GM19463 (cell line): ENCODE data around the gene TOP2B.

Source experiments
- ATAC-seq: cut with Tn5 transposase; IDR thresholded peaks from one replicate; pipeline ENCODE4 v1.9.1; 2021; ENCODE audit warnings: mild to moderate bottlenecking, moderate library complexity; ENCODE audit not compliant: unreplicated experiment

TOP2B gene

DNA sequence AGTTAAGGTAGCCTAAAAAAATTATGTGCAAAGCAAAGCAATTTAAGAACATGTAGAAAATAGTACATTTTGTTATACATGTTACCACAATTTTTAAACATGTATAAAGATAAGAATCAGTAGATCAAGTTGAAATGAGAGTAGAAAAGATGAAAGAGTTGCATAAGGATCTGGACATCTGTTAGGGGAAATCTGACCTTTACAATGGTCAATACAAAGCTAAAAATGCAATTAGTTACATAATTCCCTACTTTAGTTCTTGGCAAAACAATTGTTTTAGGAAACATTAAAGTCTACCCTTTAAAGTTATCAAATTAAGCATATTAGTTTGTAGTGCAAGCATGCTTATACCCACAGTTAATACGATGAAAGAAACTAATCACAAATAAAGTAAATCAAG lies 32.7 kb downstream of the TOP2B start:
- no peak for ATAC-seq

DNA sequence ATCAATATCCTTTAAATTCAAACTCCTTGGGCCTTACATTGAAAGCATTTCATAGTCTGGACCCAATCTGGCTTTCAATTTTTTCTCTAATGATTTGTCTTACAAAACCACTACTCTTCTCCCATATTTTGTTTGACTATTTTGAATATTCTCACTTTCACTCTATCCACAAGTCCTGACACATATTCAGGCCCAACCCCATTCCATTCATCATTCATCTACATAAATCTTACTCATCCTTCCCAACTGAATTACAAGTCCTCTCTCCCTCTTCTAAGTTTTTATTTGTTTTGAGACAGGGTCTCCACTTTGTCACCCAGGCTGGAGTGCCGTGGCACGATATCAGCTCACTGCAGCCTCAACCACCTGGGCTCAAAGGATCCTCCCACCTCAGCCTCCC lies 43.6 kb downstream of the TOP2B start:
- no peak for ATAC-seq

DNA sequence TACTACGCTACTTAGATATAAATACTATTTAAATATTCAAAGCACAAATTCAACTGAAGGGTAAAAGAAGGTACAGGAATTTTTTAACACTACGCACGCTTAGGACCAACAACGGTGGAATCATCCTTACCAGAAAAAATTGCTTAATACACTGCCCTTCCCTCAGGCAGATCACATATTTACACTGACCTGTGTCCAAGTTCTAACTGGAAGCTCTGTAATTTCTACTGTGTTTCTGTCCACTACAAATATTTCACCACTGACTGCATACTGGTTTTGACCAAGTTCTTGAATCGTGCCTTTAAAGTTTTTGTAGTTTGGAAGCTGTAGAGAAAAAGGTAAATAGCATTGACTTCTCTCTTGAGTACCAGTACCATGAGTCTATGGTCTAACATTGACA lies 44.2 kb downstream of the TOP2B start:
- ATAC-seq = no peak

DNA sequence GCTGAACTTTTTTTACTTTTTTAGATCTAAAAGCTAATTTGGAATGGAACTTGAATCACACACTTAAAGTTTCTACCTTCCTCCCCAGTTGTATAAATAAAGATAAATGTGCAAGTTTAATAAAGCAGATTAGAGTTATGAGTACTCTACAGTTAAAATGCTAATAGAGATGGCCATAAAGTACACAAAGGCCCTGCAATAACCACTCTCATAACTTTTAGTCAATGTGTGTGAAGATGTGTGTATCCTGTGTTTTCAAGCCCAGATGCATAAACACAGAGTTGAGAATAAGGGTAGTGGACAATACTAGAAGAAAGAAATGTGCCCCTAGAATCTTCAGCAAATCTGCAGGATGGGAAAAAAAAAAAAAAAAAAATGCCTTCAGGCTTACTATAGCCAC lies 45.3 kb downstream of the TOP2B start:
- no peak for ATAC-seq

DNA sequence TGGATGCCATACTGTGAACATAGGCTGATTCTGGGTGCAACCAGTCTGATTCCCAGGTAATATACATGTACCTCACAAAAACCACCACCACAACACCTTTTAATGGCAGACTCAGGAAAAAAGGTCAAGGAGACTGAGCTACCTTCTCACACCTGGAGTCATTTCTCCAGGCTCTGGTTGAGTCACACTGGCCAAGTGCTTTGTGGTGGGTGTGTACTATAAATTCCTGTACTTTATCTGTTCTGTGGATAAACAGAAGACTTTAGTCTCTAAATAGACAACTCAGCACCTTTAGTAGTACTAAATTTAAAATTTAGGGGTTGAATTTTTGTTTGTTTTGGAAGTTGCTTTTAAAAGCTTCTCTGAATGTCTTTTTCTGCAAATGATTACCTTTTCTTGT lies 46.7 kb downstream of the TOP2B start:
- no peak for ATAC-seq

DNA sequence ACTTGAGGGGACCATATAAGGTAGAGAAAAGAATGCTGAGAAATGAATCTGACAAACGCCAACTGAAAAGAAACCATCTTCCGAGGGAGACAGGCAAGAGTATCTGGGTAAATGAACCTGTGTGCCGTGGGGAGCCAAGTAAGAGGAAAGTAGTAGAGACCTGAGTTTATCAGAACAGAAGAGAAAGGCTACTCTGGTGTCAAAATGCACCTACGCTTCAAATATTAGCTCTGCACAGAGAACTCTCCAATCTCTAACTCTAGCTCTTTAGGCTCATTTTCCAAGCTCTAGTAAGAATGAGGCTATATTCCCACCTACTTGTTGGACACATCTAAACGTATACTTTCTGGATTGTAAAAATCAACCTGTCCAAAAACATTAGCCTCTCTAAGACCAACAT lies 53.5 kb downstream of the TOP2B start:
- no peak for ATAC-seq

DNA sequence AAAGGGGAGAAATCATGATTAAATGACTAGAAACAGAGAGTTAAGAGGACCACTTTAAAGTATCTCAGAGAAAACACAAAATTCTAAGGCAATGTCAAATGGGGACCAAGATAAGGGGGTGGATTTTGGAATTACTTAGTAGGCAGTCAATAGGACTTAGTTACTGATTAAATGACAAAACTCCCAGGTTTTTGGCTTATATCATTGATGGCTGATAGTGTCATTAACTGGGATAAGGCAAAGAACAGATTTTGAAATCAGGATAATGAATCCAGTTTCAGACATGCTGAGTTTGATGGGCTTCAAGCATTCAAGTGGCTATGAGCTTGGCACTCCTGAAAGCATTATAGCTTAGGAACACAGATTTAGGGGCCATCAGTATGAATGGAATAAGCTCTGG lies 53.9 kb downstream of the TOP2B start:
- ATAC-seq = no peak

DNA sequence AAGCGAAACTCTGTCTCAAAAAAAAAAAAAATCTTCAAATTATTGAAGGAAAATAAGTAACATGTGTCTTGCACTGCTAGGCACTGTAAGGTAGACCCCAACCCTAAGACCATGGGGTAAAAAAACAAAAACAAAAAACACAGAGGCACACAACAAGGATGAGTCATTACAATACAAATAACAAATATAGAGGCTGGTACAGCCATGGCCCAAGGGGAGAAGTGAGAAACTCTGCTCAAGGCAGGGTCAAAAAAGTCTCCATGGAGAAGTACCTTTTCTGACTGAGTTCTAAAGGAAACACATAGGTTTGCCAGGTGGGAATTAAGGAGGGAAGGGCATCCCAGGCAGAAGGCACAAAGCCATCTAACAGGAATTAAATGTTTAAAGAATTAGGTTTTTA lies 54.5 kb downstream of the TOP2B start:
- peak; percentile 44 for ATAC-seq

DNA sequence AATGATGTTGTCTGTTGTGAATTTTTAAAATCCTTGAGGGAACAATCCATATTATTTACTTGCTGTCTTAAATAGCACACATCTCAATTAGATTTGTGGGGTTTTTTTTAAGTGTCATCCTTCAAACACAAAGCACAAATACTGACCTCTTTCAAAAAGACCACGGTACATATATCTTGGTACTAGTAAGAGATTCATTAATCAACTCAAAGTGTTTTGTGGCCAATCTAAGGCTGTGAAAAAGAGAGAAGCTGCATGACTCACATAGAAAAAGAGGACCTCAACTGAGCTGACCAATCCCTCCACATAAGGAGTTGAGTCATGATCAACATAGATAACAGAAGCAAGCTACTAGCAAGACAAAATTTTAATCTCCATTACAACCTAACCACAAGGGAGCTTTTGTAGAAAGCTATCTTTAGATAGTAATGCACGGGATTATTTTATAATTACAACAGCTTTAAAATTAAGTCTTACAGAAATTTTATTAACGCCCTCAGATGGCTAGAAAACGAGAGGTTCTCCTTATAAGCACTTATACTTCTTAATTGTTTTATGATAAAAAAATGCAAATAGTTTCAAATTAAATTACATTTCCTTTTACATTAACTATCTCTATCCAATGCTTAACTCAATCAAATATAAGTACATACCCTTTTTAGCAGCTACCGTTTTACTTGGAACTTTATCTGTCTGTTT lies 60.5 kb downstream of the TOP2B start:
- peak; percentile 48 for ATAC-seq

DNA sequence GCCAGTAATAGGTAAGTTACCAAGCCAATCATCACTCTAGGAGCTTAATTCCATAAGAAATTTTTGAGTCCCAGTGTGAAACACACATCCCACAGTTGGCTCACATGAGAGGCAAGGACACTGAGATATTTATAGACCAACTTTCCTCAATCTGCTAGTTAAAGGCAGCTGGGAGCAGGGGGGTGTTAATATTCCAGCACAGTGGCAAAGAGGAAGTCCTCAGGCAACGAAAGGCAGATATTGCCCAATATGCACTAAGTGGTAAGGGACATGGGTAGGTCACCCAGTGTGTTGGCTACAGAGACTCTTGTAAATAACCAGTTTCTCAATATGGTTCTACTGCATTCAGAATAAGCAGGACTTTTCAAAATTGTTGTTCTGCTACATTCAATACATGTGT lies 61.0 kb downstream of the TOP2B start:
- no peak for ATAC-seq

DNA sequence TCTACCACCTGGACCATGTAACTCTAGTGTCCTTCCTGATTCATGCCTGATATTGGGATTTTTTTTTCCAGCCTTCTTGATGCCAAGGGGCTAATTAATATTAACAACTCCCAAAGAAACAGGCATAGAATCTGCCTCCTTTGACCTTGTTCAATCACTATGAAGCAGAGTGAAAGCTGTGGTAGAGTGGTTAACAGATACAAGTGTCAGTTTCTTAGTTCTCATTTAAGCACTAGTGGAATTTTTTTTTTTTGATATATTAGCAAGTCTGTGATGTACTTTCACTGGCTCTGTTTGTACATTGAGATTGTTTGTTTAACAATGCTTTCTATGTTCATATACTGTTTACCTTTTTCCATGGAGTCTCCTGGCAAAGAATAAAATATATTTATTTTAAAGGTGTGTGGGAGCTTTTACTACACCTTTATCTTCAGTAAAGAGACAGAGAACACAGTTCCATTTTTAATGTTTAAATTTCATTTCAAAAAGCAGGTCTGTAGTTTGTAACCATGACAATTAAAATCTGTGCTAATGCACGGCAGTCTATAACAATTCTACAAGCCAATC lies 67.1 kb downstream of the TOP2B start:
- ATAC-seq = no peak

DNA sequence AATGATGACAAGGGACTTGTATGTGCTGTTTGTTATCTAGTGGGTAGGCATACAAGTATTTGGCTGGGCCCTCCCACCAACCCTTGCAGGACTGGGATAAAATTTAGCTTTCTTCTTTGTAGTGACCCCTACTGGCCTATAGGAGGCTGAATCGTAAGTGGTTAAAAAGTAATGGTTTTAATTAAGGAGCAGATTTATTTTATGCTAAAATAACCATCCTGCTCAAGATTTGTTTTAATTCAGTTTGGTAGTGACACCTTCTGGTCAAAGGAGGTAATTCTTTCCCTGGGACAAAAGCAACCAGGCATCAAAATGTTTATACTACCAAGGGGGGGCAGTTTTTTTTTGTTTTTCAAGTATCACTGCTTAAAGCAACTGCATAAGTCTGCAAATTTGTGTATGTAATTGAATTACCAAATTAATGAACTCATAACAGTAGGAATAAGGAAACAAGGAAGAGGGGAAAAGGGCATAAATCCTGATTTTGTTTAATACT lies 70.7 kb downstream of the TOP2B start:
- ATAC-seq = no peak

DNA sequence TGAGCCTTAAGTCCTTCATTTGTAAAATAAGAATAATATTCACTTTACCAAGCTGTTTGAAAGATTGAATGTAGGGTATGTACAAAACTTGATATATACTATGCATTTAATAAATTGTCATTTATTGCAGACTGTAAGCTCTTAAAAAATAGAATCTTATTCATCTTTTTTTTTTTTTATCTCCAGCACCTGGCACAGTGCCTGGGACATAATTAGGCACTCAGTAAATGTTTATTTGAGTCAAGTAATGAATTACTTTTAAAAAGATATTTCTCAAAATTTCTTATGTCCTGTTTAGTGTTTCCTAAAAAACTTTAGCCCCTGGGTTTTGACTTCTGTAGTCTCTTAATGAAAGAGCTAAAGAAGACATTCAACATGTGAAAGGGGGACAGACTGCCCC lies 71.7 kb downstream of the TOP2B start:
- no peak for ATAC-seq

DNA sequence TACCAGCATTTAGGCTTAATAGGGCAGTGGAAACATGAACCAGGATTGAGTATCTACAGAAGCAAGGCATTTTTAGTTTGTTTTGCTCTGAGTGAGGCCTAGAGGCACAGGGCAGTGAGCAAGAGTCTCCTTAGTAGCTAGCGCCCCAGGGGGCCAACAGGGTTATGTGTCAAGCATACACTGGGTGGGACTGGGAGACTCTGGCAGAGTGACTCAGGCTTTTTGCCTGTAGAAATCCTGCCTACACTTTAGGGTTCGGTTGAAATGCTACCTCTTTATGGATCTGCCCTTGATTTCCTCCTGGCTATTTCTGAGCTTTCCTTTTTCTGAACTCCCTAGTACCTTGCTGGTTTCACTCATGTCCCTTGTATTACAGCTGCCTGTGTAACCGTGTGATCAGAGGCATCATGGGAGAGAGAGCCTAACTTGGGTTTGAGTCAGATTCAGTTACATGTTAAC lies 72.2 kb downstream of the TOP2B start:
- ATAC-seq = peak; percentile 51

DNA sequence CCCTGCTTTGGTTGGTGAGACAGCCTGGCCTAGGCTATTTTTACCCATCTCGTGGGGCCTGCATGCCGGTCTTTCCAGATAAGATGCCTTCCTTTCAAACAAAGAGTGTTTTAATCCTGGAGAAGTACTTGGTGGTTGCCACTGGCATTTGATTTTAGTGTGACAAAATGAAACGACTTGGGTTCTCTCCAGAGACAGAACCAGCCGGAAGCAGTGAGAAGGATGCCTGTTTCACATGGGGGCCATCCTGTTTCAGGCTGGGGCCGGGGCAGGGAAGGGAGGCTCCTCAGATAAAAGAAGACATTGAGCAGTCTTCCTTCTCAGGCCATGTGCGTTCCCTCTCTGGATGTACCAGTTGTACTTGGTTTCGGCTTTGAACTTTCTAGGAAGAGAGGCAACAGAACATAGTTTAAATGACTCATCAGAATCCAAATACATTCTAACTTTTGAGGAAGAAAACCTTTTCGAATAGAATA lies 74.9 kb downstream of the TOP2B start:
- no peak for ATAC-seq

DNA sequence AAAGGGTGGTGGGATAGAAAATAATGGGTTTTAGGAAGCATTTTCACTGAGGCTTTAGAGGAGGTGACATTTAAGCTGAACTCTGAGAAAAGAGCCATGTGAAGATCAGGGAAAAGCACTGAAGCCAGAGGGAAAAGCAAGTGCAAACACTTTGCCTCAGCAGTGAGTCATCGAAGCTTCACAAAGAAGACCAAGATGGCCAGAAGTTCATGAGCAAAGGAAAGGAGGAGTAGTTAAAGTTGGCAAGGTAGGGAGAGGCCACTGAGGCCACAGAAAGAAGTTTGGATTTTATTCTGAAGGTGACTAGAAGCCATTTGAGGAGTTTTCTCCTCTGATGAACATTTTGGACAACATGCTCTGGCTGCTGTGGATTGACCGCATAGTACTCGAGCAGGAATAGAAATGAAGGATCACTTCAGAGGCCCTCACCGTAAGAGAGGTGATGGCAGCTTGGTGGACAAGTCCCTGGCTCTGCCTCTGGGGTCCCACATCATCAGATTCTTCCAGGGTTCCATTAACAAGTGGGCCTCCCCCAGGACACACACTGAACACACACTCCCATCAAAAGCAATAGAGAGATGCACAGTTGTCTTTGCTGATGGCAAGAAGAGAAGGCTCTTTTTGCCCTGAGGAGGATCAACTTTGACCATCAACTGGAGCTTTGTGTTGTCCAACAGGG lies 75.5 kb downstream of the TOP2B start:
- no peak for ATAC-seq

DNA sequence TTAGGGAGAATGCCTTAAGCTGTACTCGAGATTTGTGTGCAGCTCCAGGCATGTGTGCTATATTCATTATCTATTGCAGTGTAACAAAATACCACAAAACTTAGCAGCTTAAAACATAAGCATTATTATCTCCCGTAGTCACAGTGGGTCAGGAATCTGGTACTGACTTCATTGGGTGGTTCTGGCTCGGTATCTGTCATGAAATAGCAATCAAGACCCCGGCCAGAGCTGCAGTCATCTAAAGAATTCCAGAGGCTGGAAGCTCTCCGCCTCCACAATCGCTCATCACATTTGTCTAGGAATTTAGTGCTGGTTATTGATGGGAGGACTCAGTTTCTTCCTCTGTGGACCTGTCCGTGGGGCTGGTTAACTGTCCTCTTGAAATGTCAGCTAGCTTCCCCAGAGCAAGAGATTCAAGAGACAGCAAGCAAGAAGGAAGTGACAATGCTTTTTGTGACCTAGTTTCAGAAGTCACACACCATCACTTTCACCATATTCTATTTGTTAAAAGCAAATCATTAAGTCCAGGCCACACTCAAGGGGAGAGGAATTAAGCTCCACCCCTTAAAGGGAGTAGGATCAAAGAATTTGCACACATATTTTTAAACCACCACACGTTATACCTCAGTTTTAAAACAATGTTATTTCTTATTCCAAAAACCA lies 76.1 kb downstream of the TOP2B start:
- no peak for ATAC-seq

DNA sequence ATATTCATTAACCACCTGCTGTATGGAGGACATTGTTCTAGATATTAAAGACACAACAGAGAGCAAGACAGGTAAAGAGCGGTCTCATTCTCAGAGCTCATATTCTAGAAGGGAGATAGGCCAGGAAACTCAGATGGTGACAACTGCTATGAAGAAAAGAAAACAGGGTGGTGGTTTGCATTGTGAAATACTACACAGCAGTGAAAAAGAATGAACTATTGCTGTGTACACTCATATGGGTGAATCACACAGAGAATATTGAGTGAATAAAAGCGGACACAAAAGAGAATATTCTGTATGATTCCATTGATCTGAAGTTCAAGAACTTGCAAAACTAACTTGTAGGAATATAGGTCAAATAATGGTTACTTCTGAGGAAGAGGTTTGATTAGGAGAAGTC lies 76.7 kb downstream of the TOP2B start:
- ATAC-seq = no peak

DNA sequence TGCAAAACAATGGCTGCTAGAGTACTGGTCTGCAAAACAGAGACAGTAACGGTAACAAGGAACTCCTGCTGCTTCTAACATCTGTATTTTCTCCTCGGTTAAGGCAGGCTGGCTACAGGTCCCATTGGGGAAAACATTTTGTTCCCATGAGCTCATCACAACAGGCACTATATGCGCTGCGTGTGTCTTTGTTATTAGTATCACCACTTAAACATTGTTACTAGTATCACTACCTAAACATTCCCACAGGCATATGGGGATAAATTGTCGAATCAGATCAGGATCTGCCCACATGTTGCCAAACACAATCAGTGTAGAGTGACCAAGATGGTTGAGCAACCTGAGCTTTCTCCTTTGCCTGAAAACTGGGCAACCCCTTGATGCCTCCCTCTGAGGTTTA lies 77.2 kb downstream of the TOP2B start:
- ATAC-seq = no peak

DNA sequence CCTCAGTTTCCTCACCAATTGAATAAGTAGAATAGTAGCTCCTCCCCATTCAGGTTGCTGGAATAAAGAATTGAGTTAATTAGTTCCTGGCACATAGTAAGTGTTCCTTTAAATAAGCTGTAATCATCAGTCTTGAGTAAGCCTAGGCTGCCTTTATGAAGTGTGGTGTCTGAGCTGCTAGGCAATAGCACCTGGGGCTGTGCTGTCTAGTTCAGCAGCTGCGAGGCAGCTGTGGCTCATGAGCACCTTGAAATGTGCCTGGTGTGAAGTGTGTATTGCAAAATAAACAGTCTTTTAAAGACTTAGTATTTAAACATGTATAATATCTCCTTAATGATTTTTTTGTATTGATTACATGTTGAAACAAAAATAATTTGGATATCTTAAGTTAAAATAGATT lies 77.6 kb downstream of the TOP2B start:
- no peak for ATAC-seq

DNA sequence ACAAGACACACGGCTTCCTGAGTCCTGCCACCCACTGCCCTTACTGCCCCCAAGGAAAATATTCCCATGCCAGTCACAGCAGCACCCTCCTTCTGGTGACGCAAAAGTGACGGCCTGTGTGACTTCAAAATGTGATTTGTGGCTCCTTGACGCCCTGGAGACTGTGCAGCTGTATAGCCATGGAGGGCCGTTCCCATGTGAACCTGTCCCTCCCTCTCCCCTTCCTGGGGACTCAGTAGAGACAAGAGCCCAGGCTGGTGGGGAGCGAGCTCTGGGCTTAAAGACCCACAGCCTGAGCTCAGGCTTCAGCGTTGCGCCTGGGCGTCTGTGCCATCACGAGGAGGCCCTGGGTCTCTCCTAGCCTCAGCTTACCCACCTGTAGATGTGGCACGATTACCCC lies 78.2 kb downstream of the TOP2B start:
- no peak for ATAC-seq

DNA sequence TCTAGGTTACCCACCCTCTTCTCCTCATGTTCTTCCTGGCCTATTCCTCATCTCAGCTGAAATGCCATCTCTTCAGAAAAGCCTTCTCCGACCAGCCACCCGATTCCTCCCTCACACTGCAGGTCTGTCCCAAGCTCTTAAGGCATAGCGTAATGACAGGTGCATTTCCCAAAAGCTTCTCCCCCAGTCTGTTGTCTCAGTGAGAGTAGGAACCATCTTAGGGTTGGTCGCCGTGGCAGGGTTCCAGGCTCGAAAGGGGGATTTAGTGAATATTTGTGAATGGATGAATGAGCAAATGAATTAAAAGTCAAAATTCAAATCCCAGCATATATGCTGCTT lies 78.6 kb downstream of the TOP2B start:
- no peak for ATAC-seq
